SU-DHL-6 (cell line): ENCODE results near the gene GPR180.
A peak's percentile ranks its signal among the peaks of the same experiment; 100 is the strongest.

Source experiments
- H2AFZ ChIP-seq: fragments of 200-600 bp; sonication (generic); 2 replicates; pipeline ENCODE4 v1.6.1; 2014; ENCODE audit warnings: low read depth, mild to moderate bottlenecking, moderate library complexity, mixed read lengths, antibody characterized with exemption, low read length; ENCODE audit not compliant: severe bottlenecking
- H3F3A ChIP-seq: fragments of 200-600 bp; shearing (Covaris generic); 2 replicates; pipeline ENCODE4 v1.6.0; 2016; ENCODE audit warnings: antibody characterized with exemption, mild to moderate bottlenecking; ENCODE audit not compliant: insufficient read depth
- H3K27ac ChIP-seq: fragments of 200-600 bp; sonication (generic); 2 replicates; pipeline ENCODE4 v1.5.1; 2016; ENCODE audit warnings: low read depth, mild to moderate bottlenecking, low read length, moderate library complexity, mixed read lengths
- H3K27me3 ChIP-seq: fragments of 200-600 bp; sonication (generic), shearing (Covaris generic); 2 replicates; pipeline ENCODE4 v1.6.0; 2014; ENCODE audit warnings: mild to moderate bottlenecking, low read length
- H3K36me3 ChIP-seq: fragments of 200-600 bp; sonication (generic); 2 replicates; pipeline ENCODE4 v1.6.1; 2014; ENCODE audit warnings: mild to moderate bottlenecking, low read length, mixed read lengths
- H3K4me2 ChIP-seq: fragments of 300-600, 200-600 bp; shearing (Covaris generic), sonication (generic); 2 replicates; pipeline ENCODE4 v1.6.0; 2014; ENCODE audit warnings: low read length, low read depth, mild to moderate bottlenecking; ENCODE audit not compliant: poor library complexity, severe bottlenecking
- H3K4me3 ChIP-seq: fragments of 200-600 bp; sonication (generic); 2 replicates; pipeline ENCODE4 v1.5.1; 2014; ENCODE audit warnings: antibody characterized with exemption, low read length, mild to moderate bottlenecking, mixed read lengths; ENCODE audit not compliant: insufficient read depth, poor library complexity, severe bottlenecking
- H3K79me2 ChIP-seq: fragments of 200-600 bp; sonication (generic); 2 replicates; pipeline ENCODE4 v1.6.1; 2014; ENCODE audit warnings: mild to moderate bottlenecking, low read length, moderate library complexity; ENCODE audit not compliant: insufficient read depth
- H3K9ac ChIP-seq: fragments of 200-600 bp; sonication (generic); 2 replicates; pipeline ENCODE4 v1.7.0; 2014; ENCODE audit warnings: mild to moderate bottlenecking, low read length
- H3K9me2 ChIP-seq: fragments of 200-600 bp; sonication (generic); replicated peaks from 2 replicates; pipeline ENCODE4 v1.6.1; 2014; ENCODE audit warnings: low read length; ENCODE audit not compliant: insufficient read depth
- H3K9me3 ChIP-seq: fragments of 200-600 bp; sonication (generic); 2 replicates; pipeline ENCODE4 v1.6.1; 2014; ENCODE audit warnings: low read length, mixed read lengths; ENCODE audit not compliant: insufficient read depth
- H4K20me1 ChIP-seq: fragments of 200-600 bp; sonication (generic); 2 replicates; pipeline ENCODE4 v1.6.1; 2014; ENCODE audit warnings: low read depth, mild to moderate bottlenecking, antibody characterized with exemption, low read length, moderate library complexity, mixed read lengths
- EZH2phosphoT487 ChIP-seq: fragments of 200-600 bp; sonication (generic), shearing (Covaris generic); conservative IDR thresholded peaks from 2 replicates; pipeline ENCODE4 v1.6.1; 2018; ENCODE audit warnings: mild to moderate bottlenecking, antibody characterized with exemption, low read length, moderate library complexity, mixed read lengths
- TF ChIP-seq, protein P1 (sequence below): fragments of 200-600 bp; sonication (generic); IDR thresholded peaks from one replicate; pipeline ENCODE4 v1.5.1; 2017; ENCODE audit warnings: antibody characterized with exemption, mild to moderate bottlenecking, low read length, moderate library complexity; ENCODE audit not compliant: insufficient read depth, poor library complexity, severe bottlenecking

The GPR180 gene

DNA sequence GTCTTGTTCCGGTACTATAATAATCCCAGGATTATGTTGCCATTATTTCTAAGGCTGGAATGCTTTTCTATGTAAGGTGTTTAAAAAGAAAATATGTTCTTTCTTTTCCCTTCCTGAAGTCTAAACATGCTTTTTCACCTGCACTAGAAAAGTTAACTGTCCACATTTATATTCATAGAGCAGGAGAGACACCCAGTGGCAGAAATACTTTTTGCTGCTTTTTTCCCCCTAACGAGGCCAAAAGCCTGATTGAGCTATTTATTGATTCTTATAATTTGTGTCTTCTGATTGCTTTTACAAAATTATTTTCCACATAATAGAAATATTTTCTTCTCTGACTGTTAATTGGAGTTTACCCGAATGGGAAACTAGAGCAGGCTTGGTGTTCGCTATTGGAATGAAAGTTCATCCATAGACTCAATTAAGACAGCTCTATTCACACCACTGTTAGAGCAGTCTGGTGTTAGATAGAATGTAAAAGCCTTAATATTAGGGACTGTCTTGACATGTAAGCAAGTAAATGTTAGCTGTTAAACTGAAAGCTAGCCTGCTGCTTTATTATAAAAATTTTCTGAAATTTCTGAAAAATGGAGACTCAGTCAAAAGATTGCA is 15.8 kb downstream of the GPR180 start:
- Histone ChIP-seq H3K27me3 (no peaks in the 10 kb centered on the region), H3F3A (peaks cover 4% of the 10 kb centered on the region; the same call in 1 of the 2 replicates), H3K36me3 (peaks cover 25% of the 10 kb centered on the region; the same call in 1 of the 2 replicates), H3K9me3 (no peaks in the 10 kb centered on the region), H3K79me2 (no peaks in the 10 kb centered on the region), H3K9ac (no peak overlapping the region), H3K27ac (no peak overlapping the region), H3K4me3 (no peak overlapping the region), H4K20me1 (no peaks in the 10 kb centered on the region), H2AFZ (no peak overlapping the region), H3K9me2 (no peaks in the 10 kb centered on the region), H3K4me2 (no peak overlapping the region)
- TF ChIP-seq EZH2phosphoT487, result no peak
- TF ChIP-seq, protein P1, sequence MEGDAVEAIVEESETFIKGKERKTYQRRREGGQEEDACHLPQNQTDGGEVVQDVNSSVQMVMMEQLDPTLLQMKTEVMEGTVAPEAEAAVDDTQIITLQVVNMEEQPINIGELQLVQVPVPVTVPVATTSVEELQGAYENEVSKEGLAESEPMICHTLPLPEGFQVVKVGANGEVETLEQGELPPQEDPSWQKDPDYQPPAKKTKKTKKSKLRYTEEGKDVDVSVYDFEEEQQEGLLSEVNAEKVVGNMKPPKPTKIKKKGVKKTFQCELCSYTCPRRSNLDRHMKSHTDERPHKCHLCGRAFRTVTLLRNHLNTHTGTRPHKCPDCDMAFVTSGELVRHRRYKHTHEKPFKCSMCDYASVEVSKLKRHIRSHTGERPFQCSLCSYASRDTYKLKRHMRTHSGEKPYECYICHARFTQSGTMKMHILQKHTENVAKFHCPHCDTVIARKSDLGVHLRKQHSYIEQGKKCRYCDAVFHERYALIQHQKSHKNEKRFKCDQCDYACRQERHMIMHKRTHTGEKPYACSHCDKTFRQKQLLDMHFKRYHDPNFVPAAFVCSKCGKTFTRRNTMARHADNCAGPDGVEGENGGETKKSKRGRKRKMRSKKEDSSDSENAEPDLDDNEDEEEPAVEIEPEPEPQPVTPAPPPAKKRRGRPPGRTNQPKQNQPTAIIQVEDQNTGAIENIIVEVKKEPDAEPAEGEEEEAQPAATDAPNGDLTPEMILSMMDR, result peak; percentile 41

DNA sequence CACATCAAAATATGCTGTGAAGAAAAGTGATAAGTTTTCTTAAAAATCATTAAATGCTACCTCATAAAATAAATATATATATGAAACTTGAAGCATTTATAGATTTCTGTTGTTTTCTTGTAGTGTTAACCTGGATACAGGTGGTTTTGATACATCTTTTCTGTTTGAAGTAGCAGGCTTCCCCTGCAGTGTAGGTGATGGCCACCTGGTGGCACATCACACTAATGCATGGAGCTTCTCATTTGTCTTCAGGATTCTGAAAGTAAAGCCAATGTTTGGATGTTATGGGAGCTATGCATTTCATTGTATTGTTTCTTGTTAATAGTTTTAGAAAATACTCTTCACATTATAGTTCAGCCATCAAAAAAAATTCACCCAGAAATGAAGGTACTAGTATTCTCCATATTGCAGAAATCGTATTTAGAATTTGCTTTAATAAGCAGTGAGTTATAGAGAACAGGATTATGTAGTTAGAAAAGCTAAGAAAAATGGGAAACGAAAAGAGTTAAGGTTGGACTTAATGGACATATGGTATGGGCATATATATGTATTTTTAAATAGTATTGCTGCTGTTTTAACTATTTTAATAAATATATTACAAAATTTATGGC is 18.7 kb downstream of the GPR180 start:
- H3K27ac ChIP-seq, result no peak overlapping the region
- no peak overlapping the region for H2AFZ ChIP-seq
- no peaks in the 10 kb centered on the region for H3K27me3 ChIP-seq

DNA sequence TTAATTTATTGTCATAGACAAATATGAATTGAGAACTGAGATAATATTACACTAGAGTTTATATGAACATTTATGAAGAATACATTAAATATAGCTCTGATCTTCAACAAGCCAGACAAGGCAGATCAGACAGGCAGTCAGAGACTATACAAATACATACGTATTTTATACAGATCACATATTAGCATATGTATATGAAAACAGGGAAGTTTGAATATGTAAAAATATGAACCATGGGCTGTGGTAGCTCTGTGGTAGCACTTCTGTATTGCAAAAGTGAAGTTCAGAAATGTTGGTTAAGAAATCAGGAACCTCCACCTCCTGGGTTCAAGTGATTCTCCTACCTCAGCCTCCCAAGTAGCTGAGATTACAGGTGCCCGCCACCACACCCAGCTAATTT is 20.7 kb downstream of the GPR180 start:
- H3K79me2 ChIP-seq, result no peaks in the 10 kb centered on the region
- H3F3A ChIP-seq, result peaks cover 4% of the 10 kb centered on the region; the same call in 1 of the 2 replicates
- H3K9me3 ChIP-seq, result no peaks in the 10 kb centered on the region
- no peak overlapping the region for H2AFZ ChIP-seq
- no peak overlapping the region for H3K4me2 ChIP-seq
- H3K36me3 ChIP-seq, result peaks cover 30% of the 10 kb centered on the region; the same call in 1 of the 2 replicates
- no peak overlapping the region for H3K27ac ChIP-seq
- no peak overlapping the region for H3K9ac ChIP-seq
- no peak overlapping the region for H3K4me3 ChIP-seq
- H3K9me2 ChIP-seq, result no peaks in the 10 kb centered on the region
- no peak for TF ChIP-seq EZH2phosphoT487
- TF ChIP-seq, protein P1, result no peak
- no peaks in the 10 kb centered on the region for H4K20me1 ChIP-seq
- no peaks in the 10 kb centered on the region for H3K27me3 ChIP-seq

More for the DNA sequence above, 18.7 kb downstream of the GPR180 start:
- TF ChIP-seq, protein P1, result peak; percentile 64
- no peak for TF ChIP-seq EZH2phosphoT487
- peaks cover 23% of the 10 kb centered on the region; the same call in 1 of the 2 replicates for H3K36me3 ChIP-seq
- H3K9me3 ChIP-seq, result no peaks in the 10 kb centered on the region
- H3K9me2 ChIP-seq, result no peaks in the 10 kb centered on the region
- H3K4me2 ChIP-seq, result no peak overlapping the region
- peaks cover 4% of the 10 kb centered on the region; the same call in 1 of the 2 replicates for H3F3A ChIP-seq
- no peak overlapping the region for H3K4me3 ChIP-seq
- H3K9ac ChIP-seq, result no peak overlapping the region
- no peaks in the 10 kb centered on the region for H3K79me2 ChIP-seq
- H4K20me1 ChIP-seq, result no peaks in the 10 kb centered on the region
